Nephron progenitor cell (in vitro differentiated cells): Measurements from ENCODE around the gene RLF.

ENCODE experiments used
- DNase-seq: peaks from one replicate; pipeline ENCODE4 v3.0.0; 2021
- H3K27ac Mint-ChIP-seq: 2 replicates; pipeline ENCODE4 v1.8.0; 2021; ENCODE audit warnings: mild to moderate bottlenecking, moderate library complexity, mixed read lengths
- H3K27me3 Mint-ChIP-seq: 2 replicates; pipeline ENCODE4 v1.8.0; 2021; ENCODE audit warnings: mild to moderate bottlenecking, low read depth, mixed read lengths; ENCODE audit not compliant: poor library complexity
- H3K36me3 Mint-ChIP-seq: 2 replicates; pipeline ENCODE4 v1.8.0; 2021; ENCODE audit warnings: low read depth, mixed read lengths
- H3K4me1 Mint-ChIP-seq: 2 replicates; pipeline ENCODE4 v1.8.0; 2021; ENCODE audit warnings: mixed read lengths
- H3K4me3 Mint-ChIP-seq: 2 replicates; pipeline ENCODE4 v1.8.0; 2021; ENCODE audit warnings: mild to moderate bottlenecking, moderate library complexity, mixed read lengths
- H3K9me3 Mint-ChIP-seq: 2 replicates; pipeline ENCODE4 v1.8.0; 2021; ENCODE audit warnings: mild to moderate bottlenecking, moderate library complexity, mixed read lengths
- CTCF ChIP-seq: fragments of 200-600 bp; sonication (generic); IDR thresholded peaks from 2 replicates; pipeline ENCODE4 v1.5.0; 2021; ENCODE audit warnings: antibody characterized with exemption

The RLF gene

GRCh38 chr1:40265298-40265697 is 104.1 kb downstream of the RLF start:
- H3K4me3 Mint-ChIP-seq, result no peak overlapping the region
- H3K9me3 Mint-ChIP-seq, result no peaks in the 10 kb centered on the region
- no peak for DNase-seq
- no peaks in the 10 kb centered on the region for H3K4me1 Mint-ChIP-seq
- no peak overlapping the region for H3K27ac Mint-ChIP-seq
- no peak for TF ChIP-seq CTCF
- peaks cover 3% of the 10 kb centered on the region for H3K27me3 Mint-ChIP-seq
- peaks cover 51% of the 10 kb centered on the region for H3K36me3 Mint-ChIP-seq

- Mint-ChIP-seq H3K4me3 (no peak overlapping the region), H3K27me3 (peaks cover 3% of the 10 kb centered on the region), H3K4me1 (no peaks in the 10 kb centered on the region), H3K9me3 (no peaks in the 10 kb centered on the region), H3K36me3 (peaks cover 51% of the 10 kb centered on the region), H3K27ac (no peak overlapping the region)
- no peak for DNase-seq
- TF ChIP-seq CTCF, result no peak
Observed at GRCh38 chr1:40265919-40266318, 104.7 kb downstream of the RLF start.

GRCh38 chr1:40266786-40267535 is 105.8 kb downstream of the RLF start:
- H3K27me3 Mint-ChIP-seq, result no peaks in the 10 kb centered on the region
- no peak for TF ChIP-seq CTCF
- H3K4me1 Mint-ChIP-seq, result no peaks in the 10 kb centered on the region
- no peaks in the 10 kb centered on the region for H3K9me3 Mint-ChIP-seq
- peaks cover 51% of the 10 kb centered on the region for H3K36me3 Mint-ChIP-seq
- no peak for DNase-seq
- no peak overlapping the region for H3K4me3 Mint-ChIP-seq
- no peak overlapping the region for H3K27ac Mint-ChIP-seq

- TF ChIP-seq CTCF, result no peak
- no peak for DNase-seq
- Mint-ChIP-seq H3K4me1 (no peaks in the 10 kb centered on the region), H3K36me3 (peaks cover 51% of the 10 kb centered on the region), H3K27ac (no peak overlapping the region), H3K27me3 (no peaks in the 10 kb centered on the region), H3K4me3 (no peak overlapping the region), H3K9me3 (no peaks in the 10 kb centered on the region)
Observed at GRCh38 chr1:40267767-40268187, 106.6 kb downstream of the RLF start.

- no peak overlapping the region for H3K27ac Mint-ChIP-seq
- H3K9me3 Mint-ChIP-seq, result no peaks in the 10 kb centered on the region
- no peaks in the 10 kb centered on the region for H3K27me3 Mint-ChIP-seq
- no peaks in the 10 kb centered on the region for H3K4me1 Mint-ChIP-seq
- no peak for TF ChIP-seq CTCF
- H3K36me3 Mint-ChIP-seq, result peaks cover 51% of the 10 kb centered on the region
- DNase-seq, result no peak
- no peak overlapping the region for H3K4me3 Mint-ChIP-seq
Observed at GRCh38 chr1:40268211-40268610, 107.0 kb downstream of the RLF start.
